ENCODE data around the gene ATP13A3.
"Not testable (repeated sequence)": the region's sequence is repeated elsewhere in the genome, so short reads cannot be mapped to it uniquely, and the experiment has no call there.

The ATP13A3 gene

DNA sequence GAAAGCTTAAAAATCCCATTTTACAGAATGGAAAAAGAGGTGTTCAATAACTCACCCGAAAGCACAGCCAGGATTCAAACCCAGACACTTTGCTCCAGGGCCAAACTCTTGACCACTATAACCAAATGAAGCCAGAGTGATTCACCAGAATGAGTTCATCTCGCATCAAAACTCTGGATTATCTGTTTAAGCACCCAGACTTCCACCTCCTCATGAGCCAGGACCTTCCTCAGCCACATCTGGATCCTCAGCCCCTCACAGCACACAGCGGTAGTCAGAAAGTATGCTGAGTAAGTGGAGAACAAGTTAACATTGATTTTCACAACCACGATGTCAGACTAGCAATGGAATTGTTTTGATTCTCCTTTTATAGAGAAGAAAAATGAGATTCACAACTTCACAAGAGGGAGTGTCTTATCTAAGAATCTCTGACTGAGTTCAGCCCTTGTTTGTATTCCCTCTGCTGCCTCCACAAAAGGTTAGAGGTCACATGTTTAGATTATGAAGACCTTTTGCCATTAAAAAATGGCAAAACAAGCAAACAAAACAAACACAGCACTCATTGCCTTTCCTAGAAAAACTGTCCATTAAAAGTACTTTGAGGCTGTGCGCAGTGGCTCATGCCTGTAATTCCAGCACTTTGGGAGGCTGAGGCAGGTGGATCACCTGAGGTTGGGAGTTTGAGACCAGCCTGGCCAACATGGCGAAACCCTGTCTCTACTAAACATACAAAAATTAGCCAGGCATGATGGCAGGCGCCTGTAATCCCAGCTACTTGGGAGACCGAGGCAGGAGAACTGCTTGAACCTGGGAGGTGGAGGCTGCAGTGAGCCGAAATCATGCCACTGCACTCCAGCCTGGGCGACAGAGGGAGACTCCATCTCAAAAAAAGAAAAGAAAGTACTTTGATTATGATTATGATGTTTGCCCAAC is 7.5 kb upstream of the ATP13A3 start:
- H3K9me3 Mint-ChIP-seq; DNase-seq; ATAC-seq (replicated peaks); H3K4me3 Mint-ChIP-seq; H3K4me1 Mint-ChIP-seq (ENCODE audit: low read depth in 2 of 2); H3K36me3 Mint-ChIP-seq (ENCODE audit: insufficient read depth); H3K27me3 Mint-ChIP-seq; H3K27ac Mint-ChIP-seq: not testable (repeated sequence)

GRCh38 chr3:194492001-194492400 is 5.2 kb upstream of the ATP13A3 start:
- H3K27ac Mint-ChIP-seq = no peak overlapping the region

DNA sequence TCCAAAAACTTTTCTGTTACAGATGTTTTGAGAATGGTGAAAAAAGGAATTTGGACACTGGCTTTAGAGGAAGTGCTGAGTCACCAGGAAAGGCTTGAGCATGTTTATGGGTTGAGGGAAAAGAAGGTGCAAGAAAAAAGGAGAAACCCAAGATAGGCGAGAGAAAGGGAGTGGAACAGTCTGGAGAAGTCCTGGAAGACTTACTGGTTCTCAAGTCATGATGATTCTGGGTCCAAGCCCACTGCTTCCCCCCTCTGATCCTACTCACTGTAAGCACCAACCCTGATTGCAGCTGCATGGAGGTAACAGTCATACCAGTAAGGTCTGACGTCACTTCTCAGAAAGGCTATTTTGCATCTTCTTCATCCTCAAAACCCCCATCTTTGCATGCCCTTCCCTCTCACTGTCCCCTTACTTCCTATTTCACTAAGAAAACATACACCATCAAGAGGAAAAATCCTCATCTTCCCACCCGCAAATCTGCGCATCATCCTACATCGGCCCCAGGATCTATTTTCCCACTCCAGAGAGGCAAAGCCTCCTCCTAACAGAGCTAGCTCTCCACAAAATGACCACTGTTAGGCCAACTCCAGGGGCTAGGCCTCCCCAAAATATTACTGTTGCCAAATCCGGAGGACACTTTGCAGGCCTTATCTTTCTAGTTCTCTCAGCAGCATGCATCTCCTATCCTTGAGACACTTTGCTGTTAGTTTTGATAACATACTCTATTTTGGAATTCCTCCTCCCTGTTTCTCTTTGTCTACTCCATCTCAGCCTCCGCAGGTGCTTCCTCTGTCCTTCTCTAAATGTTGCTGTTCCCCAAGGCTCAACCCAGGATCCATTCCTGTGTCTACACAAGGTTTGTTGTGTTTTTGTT is 3.2 kb upstream of the ATP13A3 start:
- no peak overlapping the region for H3K27ac Mint-ChIP-seq
- peaks cover 13% of the 10 kb centered on the region for H3K36me3 Mint-ChIP-seq (ENCODE audit: insufficient read depth)
- DNase-seq (no peak), ATAC-seq (replicated peaks) (no peak)
- H3K4me1 Mint-ChIP-seq (ENCODE audit: low read depth in 2 of 2) = peaks cover 20 to 26% of the 10 kb centered on the region in 2 donors
- no peak overlapping the region for H3K4me3 Mint-ChIP-seq
- H3K9me3 Mint-ChIP-seq = no peaks in the 10 kb centered on the region
- no peaks in the 10 kb centered on the region for H3K27me3 Mint-ChIP-seq

More at GRCh38 chr3:194492001-194492400, 5.2 kb upstream of the ATP13A3 start:
- DNase-seq (no peak), ATAC-seq (replicated peaks) (no peak)
- Mint-ChIP-seq H3K27me3 (no peaks in the 10 kb centered on the region), H3K4me1 (ENCODE audit: low read depth in 2 of 2) (peaks cover 10 to 17% of the 10 kb centered on the region in 2 donors), H3K9me3 (no peaks in the 10 kb centered on the region), H3K36me3 (ENCODE audit: insufficient read depth) (peaks cover under 1% of the 10 kb centered on the region), H3K4me3 (no peak overlapping the region)

- Mint-ChIP-seq H3K4me1 (ENCODE audit: low read depth in 2 of 2) (peaks cover 27 to 29% of the 10 kb centered on the region in 2 donors), H3K27me3 (no peaks in the 10 kb centered on the region), H3K9me3 (no peaks in the 10 kb centered on the region), H3K27ac (peak overlapping the region; percentile 18 to 94), H3K4me3 (peak overlapping the region; percentile 72 to 87), H3K36me3 (ENCODE audit: insufficient read depth) (peaks cover 16% of the 10 kb centered on the region)
- ATAC-seq (replicated peaks) (no peak), DNase-seq (peak in 1 of 3 experiments; percentile 6)
These were observed 1.4 kb upstream of the ATP13A3 start for GRCh38 chr3:194488055-194488742.

- ATAC-seq (replicated peaks) (peak; percentile 8), DNase-seq (peak; percentile 12 to 14 (median 14))
- peak overlapping the region; percentile 72 to 87 for H3K4me3 Mint-ChIP-seq
- H3K36me3 Mint-ChIP-seq (ENCODE audit: insufficient read depth) = peaks cover 18% of the 10 kb centered on the region
- no peaks in the 10 kb centered on the region for H3K9me3 Mint-ChIP-seq
- H3K27me3 Mint-ChIP-seq = no peaks in the 10 kb centered on the region
- peaks cover 27 to 32% of the 10 kb centered on the region in 2 donors for H3K4me1 Mint-ChIP-seq (ENCODE audit: low read depth in 2 of 2)
- peak overlapping the region; percentile 18 to 94 for H3K27ac Mint-ChIP-seq
These were observed 670 bp upstream of the ATP13A3 start for GRCh38 chr3:194487289-194488054.

GRCh38 chr3:194485881-194486539 is 792 bp downstream of the ATP13A3 start:
- Mint-ChIP-seq H3K27me3 (no peaks in the 10 kb centered on the region), H3K4me1 (ENCODE audit: low read depth in 2 of 2) (peaks cover 27 to 39% of the 10 kb centered on the region in 2 donors), H3K36me3 (ENCODE audit: insufficient read depth) (peaks cover 30% of the 10 kb centered on the region), H3K27ac (peak overlapping the region; percentile 89 to 94), H3K4me3 (peak overlapping the region; percentile 72 to 86), H3K9me3 (no peaks in the 10 kb centered on the region)
- DNase-seq = peak; percentile 33 to 46 (median 40)
- ATAC-seq (replicated peaks) = peak; percentile 40

- no peaks in the 10 kb centered on the region for H3K27me3 Mint-ChIP-seq
- ATAC-seq (replicated peaks) = no peak
These were observed 1.3 kb downstream of the ATP13A3 start for GRCh38 chr3:194485468-194485880.

DNA sequence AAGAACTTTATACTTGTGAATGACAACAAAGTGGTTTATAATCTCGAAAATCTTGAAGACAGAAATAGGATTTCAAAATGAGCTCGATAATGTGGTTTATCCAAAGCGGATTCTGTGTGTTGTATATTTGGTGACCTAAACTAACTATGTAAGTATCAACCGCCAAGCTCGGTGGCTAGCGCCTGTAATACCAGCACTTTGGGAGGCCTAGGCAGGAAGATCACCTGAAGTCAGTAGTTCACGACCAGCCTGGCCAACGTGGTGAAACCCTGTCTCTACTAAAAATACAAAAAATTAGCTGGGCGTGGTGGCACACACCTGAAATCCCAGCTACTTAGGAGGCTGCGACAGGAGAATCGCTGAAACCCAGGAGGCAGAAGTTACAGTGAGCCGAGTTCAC is 2.2 kb downstream of the ATP13A3 start:
- H3K27me3 Mint-ChIP-seq = no peaks in the 10 kb centered on the region
- peak overlapping the region; percentile 89 to 94 for H3K27ac Mint-ChIP-seq
- no peaks in the 10 kb centered on the region for H3K9me3 Mint-ChIP-seq
- ATAC-seq (replicated peaks) (no peak), DNase-seq (no peak)
- H3K4me3 Mint-ChIP-seq = peak overlapping the region; percentile 72 to 86
- H3K36me3 Mint-ChIP-seq (ENCODE audit: insufficient read depth) = peaks cover 30% of the 10 kb centered on the region
- peaks cover 30 to 45% of the 10 kb centered on the region in 2 donors for H3K4me1 Mint-ChIP-seq (ENCODE audit: low read depth in 2 of 2)

More at GRCh38 chr3:194485468-194485880, 1.3 kb downstream of the ATP13A3 start:
- H3K27ac Mint-ChIP-seq = peak overlapping the region; percentile 89 to 94
- no peak for DNase-seq
- H3K9me3 Mint-ChIP-seq = no peaks in the 10 kb centered on the region
- peak overlapping the region; percentile 72 to 86 for H3K4me3 Mint-ChIP-seq
- H3K36me3 Mint-ChIP-seq (ENCODE audit: insufficient read depth) = peaks cover 30% of the 10 kb centered on the region
- H3K4me1 Mint-ChIP-seq (ENCODE audit: low read depth in 2 of 2) = peaks cover 27 to 39% of the 10 kb centered on the region in 2 donors

DNA sequence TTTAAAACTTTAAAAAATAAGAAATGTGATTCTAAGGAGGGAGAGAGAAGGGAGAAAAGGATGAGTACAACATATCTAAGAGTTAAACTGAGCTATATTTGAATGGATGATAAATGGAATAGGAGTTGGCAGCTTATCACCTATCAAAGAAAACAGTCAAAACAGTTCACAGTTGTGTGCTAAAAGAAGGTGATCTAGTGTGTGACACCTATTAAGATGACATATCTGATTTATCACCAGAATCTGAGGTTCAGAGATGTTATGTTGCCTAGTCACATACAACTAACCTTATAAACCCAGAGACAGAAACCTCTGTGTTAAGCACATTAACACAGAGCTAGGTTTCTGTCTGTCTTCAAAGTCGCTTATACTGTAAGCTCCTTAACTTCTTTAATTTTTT is 3.0 kb downstream of the ATP13A3 start:
- H3K27ac Mint-ChIP-seq = peak overlapping the region in 1 of 2 donors; percentile 89
- H3K27me3 Mint-ChIP-seq = no peaks in the 10 kb centered on the region
- peaks cover 28 to 45% of the 10 kb centered on the region in 2 donors for H3K4me1 Mint-ChIP-seq (ENCODE audit: low read depth in 2 of 2)
- H3K9me3 Mint-ChIP-seq = no peaks in the 10 kb centered on the region
- peaks cover 30% of the 10 kb centered on the region for H3K36me3 Mint-ChIP-seq (ENCODE audit: insufficient read depth)
- H3K4me3 Mint-ChIP-seq = no peak overlapping the region
- ATAC-seq (replicated peaks) (no peak), DNase-seq (no peak)

DNA sequence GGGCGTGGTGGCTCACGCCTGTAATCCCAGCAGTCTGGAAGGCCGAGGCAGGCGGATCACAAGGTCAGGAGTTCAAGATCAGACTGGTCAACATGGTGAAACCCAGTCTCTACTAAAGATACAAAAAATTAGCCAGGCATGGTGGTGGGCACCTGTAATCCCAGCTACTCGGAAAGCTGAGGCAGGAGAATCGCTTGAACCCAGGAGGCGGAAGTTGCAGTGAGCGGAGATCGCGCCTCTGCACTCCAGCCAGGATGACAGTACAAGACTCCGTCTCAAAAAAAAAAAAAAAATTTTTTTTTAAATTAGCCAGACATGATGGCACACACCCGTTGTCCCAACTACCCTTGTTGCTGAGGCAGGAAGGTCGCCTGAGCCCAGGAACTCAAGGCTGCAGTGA is 4.0 kb downstream of the ATP13A3 start:
- not testable (repeated sequence) for H3K27me3 Mint-ChIP-seq; DNase-seq; ATAC-seq (replicated peaks); H3K9me3 Mint-ChIP-seq; H3K4me3 Mint-ChIP-seq; H3K27ac Mint-ChIP-seq
- Mint-ChIP-seq H3K4me1 (ENCODE audit: low read depth in 2 of 2) (peaks cover 19 to 37% of the 10 kb centered on the region in 2 donors), H3K36me3 (ENCODE audit: insufficient read depth) (peaks cover 30% of the 10 kb centered on the region)

DNA sequence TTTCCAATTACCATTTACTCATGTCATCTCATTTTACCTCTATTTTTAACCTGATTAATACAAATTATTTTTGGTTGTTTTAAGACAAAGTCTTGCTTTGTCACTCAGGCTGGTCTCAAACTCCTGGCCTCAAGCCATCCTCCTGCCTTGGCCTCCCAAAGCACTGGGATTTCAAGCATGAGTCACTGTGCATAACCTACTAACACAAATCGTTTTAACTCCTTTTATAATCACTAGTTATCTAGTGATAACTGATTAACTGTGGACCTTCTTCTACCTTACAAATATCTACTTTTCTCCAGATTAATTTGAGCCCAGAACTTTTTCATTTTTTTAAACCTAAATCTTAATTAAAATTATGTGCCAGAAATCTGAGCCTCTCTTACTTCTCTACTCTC is 4.6 kb downstream of the ATP13A3 start:
- Mint-ChIP-seq H3K4me3 (no peak overlapping the region), H3K36me3 (ENCODE audit: insufficient read depth) (peaks cover 30% of the 10 kb centered on the region), H3K9me3 (no peaks in the 10 kb centered on the region), H3K4me1 (ENCODE audit: low read depth in 2 of 2) (peaks cover 15 to 35% of the 10 kb centered on the region in 2 donors), H3K27ac (peak overlapping the region in 1 of 2 donors; percentile 82), H3K27me3 (no peaks in the 10 kb centered on the region)
- no peak for ATAC-seq (replicated peaks)
- no peak for DNase-seq
